HG03139 (cell line): ENCODE results near the gene CNR2.
"Not testable (repeated sequence)": the region's sequence is repeated elsewhere in the genome, so short reads cannot be mapped to it uniquely, and the experiment has no call there.

ENCODE experiments used
- ATAC-seq: cut with Tn5 transposase; IDR thresholded peaks from one replicate; pipeline ENCODE4 v1.9.1; 2021; ENCODE audit not compliant: unreplicated experiment

Gene CNR2

GRCh38 chr1:23913212-23913880, at the start of gene CNR2:
Gene CNR2, minus strand, starts transcription at chr1:23913362. Its CDS starts 37,745 bp downstream, at chr1:23875617.
- ATAC-seq = no peak

- no peak for ATAC-seq
Observed at GRCh38 chr1:23960291-23961020, 47.3 kb upstream of the CNR2 start.

GRCh38 chr1:23959461-23960290, 46.5 kb upstream of the CNR2 start, which contains the start of gene PNRC2:
Gene PNRC2, plus strand, starts transcription at chr1:23959828. Its CDS starts 1,630 bp downstream, at chr1:23961458.
- ATAC-seq = peak; percentile 77

GRCh38 chr1:23958810-23959460, 45.8 kb upstream of the CNR2 start:
- ATAC-seq = peak; percentile 63

- ATAC-seq = not testable (repeated sequence)
Observed at GRCh38 chr1:23958040-23958809, 45.1 kb upstream of the CNR2 start.

GRCh38 chr1:23957096-23957495, 43.9 kb upstream of the CNR2 start:
- ATAC-seq = no peak

- ATAC-seq = no peak
Observed at GRCh38 chr1:23953020-23953419, 39.9 kb upstream of the CNR2 start.

- no peak for ATAC-seq
Observed at GRCh38 chr1:23947366-23947765, 34.2 kb upstream of the CNR2 start.

- ATAC-seq = no peak
Observed at GRCh38 chr1:23936481-23937176, 23.5 kb upstream of the CNR2 start.

GRCh38 chr1:23931491-23931880, 18.3 kb upstream of the CNR2 start:
- ATAC-seq = no peak

- ATAC-seq = no peak
Observed at GRCh38 chr1:23930861-23931490, 17.8 kb upstream of the CNR2 start.

- ATAC-seq = no peak
Observed at GRCh38 chr1:23930270-23930669, 17.1 kb upstream of the CNR2 start.

GRCh38 chr1:23928789-23929188, 15.6 kb upstream of the CNR2 start:
- no peak for ATAC-seq

GRCh38 chr1:23927097-23927496, 13.9 kb upstream of the CNR2 start:
- ATAC-seq = no peak

- ATAC-seq = no peak
Observed at GRCh38 chr1:23925279-23925678, 12.1 kb upstream of the CNR2 start.

GRCh38 chr1:23924601-23925000, 11.4 kb upstream of the CNR2 start:
- ATAC-seq = no peak

- ATAC-seq = no peak
Observed at GRCh38 chr1:23923592-23924499, 10.7 kb upstream of the CNR2 start.

- ATAC-seq = no peak
Observed at GRCh38 chr1:23922321-23922943, 9.3 kb upstream of the CNR2 start.
